Stimulated activated naive CD8-positive, alpha-beta T cell treated with anti-CD3 and anti-CD28 coated beads, Interleukin-15, Interleukin-2, amounts not matched to agents 100 U/mL and 50 U/mL, for 24 hours (primary cell): ENCODE results near the gene IRF2BP1.
"Not testable (repeated sequence)": the region's sequence is repeated elsewhere in the genome, so short reads cannot be mapped to it uniquely, and the experiment has no call there.

Experiments used
- ATAC-seq: fragments of 150-1000 bp; cut with Tn5 transposase; one replicate; pipeline ENCODE4 v1.10.0; 2021
- DNase-seq: peaks from one replicate; pipeline ENCODE4 v3.0.0; 2021

The IRF2BP1 gene

GRCh38 chr19:45902651-45903625 lies 17.0 kb upstream of the IRF2BP1 start:
- peak; percentile 100 for DNase-seq
- peak; percentile 89 for ATAC-seq

GRCh38 chr19:45901912-45902650 lies 16.1 kb upstream of the IRF2BP1 start, which contains the start of gene MYPOP:
Gene MYPOP (minus strand): TSS chr19:45902613. CDS start chr19:45901773, 840 bp downstream.
- ATAC-seq (no peak), DNase-seq (peak; percentile 27)

GRCh38 chr19:45901432-45901911 lies 15.5 kb upstream of the IRF2BP1 start:
- DNase-seq (peak; percentile 50), ATAC-seq (no peak)

GRCh38 chr19:45900738-45901431 lies 14.9 kb upstream of the IRF2BP1 start:
- DNase-seq (no peak), ATAC-seq (no peak)

- DNase-seq (no peak), ATAC-seq (no peak)
Observed at GRCh38 chr19:45899919-45900589, 14.1 kb upstream of the IRF2BP1 start.

- DNase-seq: no peak
- no peak for ATAC-seq
Observed at GRCh38 chr19:45899253-45899652, 13.3 kb upstream of the IRF2BP1 start.

- DNase-seq (no peak), ATAC-seq (no peak)
Observed at GRCh38 chr19:45897261-45897812, 11.4 kb upstream of the IRF2BP1 start.

GRCh38 chr19:45895983-45896599 lies 10.2 kb upstream of the IRF2BP1 start:
- DNase-seq, ATAC-seq: not testable (repeated sequence)

- ATAC-seq (no peak), DNase-seq (no peak)
Observed at GRCh38 chr19:45895519-45895972, 9.6 kb upstream of the IRF2BP1 start.

- ATAC-seq: no peak
- DNase-seq: no peak
Observed at GRCh38 chr19:45890877-45891276, 4.9 kb upstream of the IRF2BP1 start.

- no peak for ATAC-seq
Observed at GRCh38 chr19:45889210-45889885, 3.4 kb upstream of the IRF2BP1 start.

GRCh38 chr19:45887200-45887710 lies 1.3 kb upstream of the IRF2BP1 start:
- DNase-seq: no peak
- ATAC-seq: no peak

More at GRCh38 chr19:45889210-45889885, 3.4 kb upstream of the IRF2BP1 start:
- DNase-seq: no peak

- ATAC-seq: peak; percentile 77
- peak; percentile 89 for DNase-seq
Observed at GRCh38 chr19:45886427-45887199, 672 bp upstream of the IRF2BP1 start.

- peak; percentile 17 for ATAC-seq
Observed at GRCh38 chr19:45884682-45885555, 1.0 kb downstream of the IRF2BP1 start.

GRCh38 chr19:45883881-45884681 lies 1.9 kb downstream of the IRF2BP1 start:
- no peak for DNase-seq
- ATAC-seq: no peak

More at GRCh38 chr19:45884682-45885555, 1.0 kb downstream of the IRF2BP1 start:
- peak; percentile 63 for DNase-seq

- ATAC-seq (no peak), DNase-seq (no peak)
Observed at GRCh38 chr19:45883586-45883880, 2.4 kb downstream of the IRF2BP1 start.
